Prostate gland (tissue), 2 donors: ENCODE data around the gene ARMC7.

Source experiments
- POLR2A ChIP-seq: fragments of 450-650 bp; IDR thresholded peaks from one replicate; pipeline ENCODE4 v1.6.1; 2016; ENCODE audit warnings: antibody characterized with exemption, mild to moderate bottlenecking
- TF ChIP-seq, protein P1 (sequence below), 4 experiments: fragments of 200-600 bp in 2 of 4; fragments of 450-650 bp in 2 of 4; sonication (generic) in 2 of 4; IDR thresholded peaks; 1 replicate in 3 of 4; 2 replicates in 1 of 4; pipeline ENCODE4 v1.5.1; 2016 to 2019; ENCODE audit warnings: antibody characterized with exemption in 4 of 4, mild to moderate bottlenecking in 2 of 4, moderate library complexity in 2 of 4

DNA sequence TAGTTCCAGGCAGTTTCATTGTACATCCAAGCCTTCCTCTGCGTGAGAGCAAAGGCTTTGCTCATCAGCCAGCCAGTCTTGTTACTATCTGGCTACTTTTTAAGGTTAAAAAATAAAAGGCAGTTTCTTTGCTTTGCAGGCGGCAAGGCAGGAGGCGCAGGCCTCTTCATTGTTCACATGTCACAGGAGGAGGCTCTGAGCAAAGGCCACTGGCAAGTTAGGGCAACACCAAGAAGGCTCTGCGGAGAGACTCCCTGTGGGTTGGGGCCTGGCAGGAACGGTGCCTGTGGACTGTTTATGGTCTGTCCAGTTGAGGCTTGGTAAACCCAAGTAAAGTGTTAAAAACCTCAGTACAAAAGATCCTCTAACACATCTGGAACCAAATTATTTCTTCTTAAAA, 25.7 kb downstream of the ARMC7 start:
- TF ChIP-seq, protein P1, sequence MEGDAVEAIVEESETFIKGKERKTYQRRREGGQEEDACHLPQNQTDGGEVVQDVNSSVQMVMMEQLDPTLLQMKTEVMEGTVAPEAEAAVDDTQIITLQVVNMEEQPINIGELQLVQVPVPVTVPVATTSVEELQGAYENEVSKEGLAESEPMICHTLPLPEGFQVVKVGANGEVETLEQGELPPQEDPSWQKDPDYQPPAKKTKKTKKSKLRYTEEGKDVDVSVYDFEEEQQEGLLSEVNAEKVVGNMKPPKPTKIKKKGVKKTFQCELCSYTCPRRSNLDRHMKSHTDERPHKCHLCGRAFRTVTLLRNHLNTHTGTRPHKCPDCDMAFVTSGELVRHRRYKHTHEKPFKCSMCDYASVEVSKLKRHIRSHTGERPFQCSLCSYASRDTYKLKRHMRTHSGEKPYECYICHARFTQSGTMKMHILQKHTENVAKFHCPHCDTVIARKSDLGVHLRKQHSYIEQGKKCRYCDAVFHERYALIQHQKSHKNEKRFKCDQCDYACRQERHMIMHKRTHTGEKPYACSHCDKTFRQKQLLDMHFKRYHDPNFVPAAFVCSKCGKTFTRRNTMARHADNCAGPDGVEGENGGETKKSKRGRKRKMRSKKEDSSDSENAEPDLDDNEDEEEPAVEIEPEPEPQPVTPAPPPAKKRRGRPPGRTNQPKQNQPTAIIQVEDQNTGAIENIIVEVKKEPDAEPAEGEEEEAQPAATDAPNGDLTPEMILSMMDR (IDR thresholded peaks at IDR 0.05) = no peak
- TF ChIP-seq POLR2A = no peak
